Osteoblast (primary cell): ENCODE results near the gene CYP46A1. TPM values are rescaled to one million over a fixed set of nuclear protein-coding genes. Genes with fewer than 3 reads are reported as not detected.

Experiments
- DNase-seq: peaks from one replicate; pipeline ENCODE4 v3.0.0; 2011; ENCODE audit warnings: low spot score, mixed read lengths; ENCODE audit not compliant: insufficient read length; ENCODE audit errors: missing footprints
- H2AFZ ChIP-seq: 2 replicates; pipeline ENCODE4 v1.6.0; 2011; ENCODE audit warnings: mild to moderate bottlenecking, low read length
- H3K27ac ChIP-seq: 2 replicates; pipeline ENCODE4 v1.5.1; 2011; ENCODE audit warnings: mild to moderate bottlenecking, low read depth, low read length, moderate library complexity
- H3K27me3 ChIP-seq: 2 replicates; pipeline ENCODE4 v1.6.0; 2012; ENCODE audit warnings: mild to moderate bottlenecking, control low read depth, inconsistent platforms, low read length, moderate library complexity; ENCODE audit not compliant: insufficient read depth
- H3K36me3 ChIP-seq: 2 replicates; pipeline ENCODE4 v1.5.1; 2011; ENCODE audit warnings: mild to moderate bottlenecking, low read length, control low read depth, moderate library complexity; ENCODE audit not compliant: insufficient read depth
- H3K4me1 ChIP-seq: 2 replicates; pipeline ENCODE4 v1.5.1; 2011; ENCODE audit warnings: mild to moderate bottlenecking, low read length, control low read depth, moderate library complexity; ENCODE audit not compliant: insufficient read depth
- H3K4me2 ChIP-seq: 2 replicates; pipeline ENCODE4 v1.6.0; 2011; ENCODE audit warnings: mild to moderate bottlenecking, low read length; ENCODE audit not compliant: insufficient read depth
- H3K4me3 ChIP-seq: fragments of 200-600 bp; sonication (generic); 3 replicates; pipeline ENCODE4 v1.5.1; 2012; ENCODE audit warnings: mild to moderate bottlenecking, low read length, inconsistent platforms; ENCODE audit not compliant: insufficient read depth
- H3K79me2 ChIP-seq: 2 replicates; pipeline ENCODE4 v1.6.0; 2012; ENCODE audit warnings: mild to moderate bottlenecking, low read length, control low read depth, inconsistent platforms; ENCODE audit not compliant: insufficient read depth
- H3K9me3 ChIP-seq: 2 replicates; pipeline ENCODE4 v1.5.1; 2011; ENCODE audit warnings: low read depth, low read length, control low read depth
- H4K20me1 ChIP-seq: 2 replicates; pipeline ENCODE4 v1.6.0; 2012; ENCODE audit warnings: mild to moderate bottlenecking, low read length, control low read depth; ENCODE audit not compliant: insufficient read depth
- CTCF ChIP-seq: IDR thresholded peaks from 2 replicates; pipeline ENCODE4 v1.5.1; 2011; ENCODE audit warnings: mild to moderate bottlenecking, low read depth, low read length, moderate library complexity; ENCODE audit errors: extremely low read depth
- total RNA-seq: library from RNA; depleted of rRNA; stranded (reverse); fragments of >200 nt; gene quantifications from 2 replicates; pipeline ENCODE4 v1.2.3, GENCODE V29; 2012

Gene CYP46A1
- total RNA-seq, 1 donor: 0.36 TPM

GRCh38 chr14:99747582-99748330 lies 63.7 kb downstream of the CYP46A1 start:
- H3K79me2 ChIP-seq: no peaks in the 10 kb centered on the region
- no peak overlapping the region for H3K27ac ChIP-seq
- no peak overlapping the region for H3K4me2 ChIP-seq

GRCh38 chr14:99748529-99748928 lies 64.4 kb downstream of the CYP46A1 start:
- H4K20me1 ChIP-seq: no peaks in the 10 kb centered on the region
- H3K4me1 ChIP-seq: peaks cover 48% of the 10 kb centered on the region
- no peaks in the 10 kb centered on the region for H3K79me2 ChIP-seq
- DNase-seq: peak; percentile 6
- H3K4me2 ChIP-seq: no peak overlapping the region
- no peak overlapping the region for H3K4me3 ChIP-seq
- TF ChIP-seq CTCF: no peak
- H3K9me3 ChIP-seq: no peaks in the 10 kb centered on the region
- no peak overlapping the region for H2AFZ ChIP-seq
- no peaks in the 10 kb centered on the region for H3K27me3 ChIP-seq
- no peaks in the 10 kb centered on the region for H3K36me3 ChIP-seq
- H3K27ac ChIP-seq: no peak overlapping the region

More at GRCh38 chr14:99747582-99748330, 63.7 kb downstream of the CYP46A1 start:
- Histone ChIP-seq H2AFZ (no peak overlapping the region), H4K20me1 (no peaks in the 10 kb centered on the region), H3K9me3 (no peaks in the 10 kb centered on the region), H3K36me3 (no peaks in the 10 kb centered on the region), H3K27me3 (no peaks in the 10 kb centered on the region), H3K4me3 (no peak overlapping the region), H3K4me1 (peaks cover 40% of the 10 kb centered on the region)
- no peak for TF ChIP-seq CTCF
- DNase-seq: peak; percentile 3

GRCh38 chr14:99749142-99749541 lies 65.0 kb downstream of the CYP46A1 start:
- Histone ChIP-seq H3K27me3 (no peaks in the 10 kb centered on the region), H3K36me3 (no peaks in the 10 kb centered on the region), H3K4me1 (peaks cover 52% of the 10 kb centered on the region), H2AFZ (no peak overlapping the region), H3K79me2 (no peaks in the 10 kb centered on the region), H3K9me3 (no peaks in the 10 kb centered on the region), H3K4me3 (no peak overlapping the region), H4K20me1 (no peaks in the 10 kb centered on the region), H3K4me2 (no peak overlapping the region), H3K27ac (no peak overlapping the region)
- peak; percentile 52 for DNase-seq
- peak; percentile 37 for TF ChIP-seq CTCF

GRCh38 chr14:99749763-99750715 lies 65.9 kb downstream of the CYP46A1 start:
- peak; percentile 55 for DNase-seq

More at GRCh38 chr14:99749763-99750715, 65.9 kb downstream of the CYP46A1 start:
- Histone ChIP-seq H3K36me3 (no peaks in the 10 kb centered on the region), H4K20me1 (no peaks in the 10 kb centered on the region), H3K4me1 (peaks cover 51% of the 10 kb centered on the region), H3K4me3 (no peak overlapping the region), H3K27ac (no peak overlapping the region), H2AFZ (no peak overlapping the region), H3K79me2 (no peaks in the 10 kb centered on the region), H3K9me3 (no peaks in the 10 kb centered on the region), H3K4me2 (no peak overlapping the region), H3K27me3 (no peaks in the 10 kb centered on the region)
- TF ChIP-seq CTCF: no peak
